K562 (cell line): ENCODE results near the gene S100A9. TPM values are rescaled to one million over a fixed set of nuclear protein-coding genes. Genes with fewer than 3 reads are reported as not detected.
A peak's percentile ranks its signal among the peaks of the same experiment; 100 is the strongest.

ENCODE experiments used
- ATAC-seq: fragments of 200-7000 bp; cut with Tn5 transposase; 3 replicates; pipeline ENCODE4 v1.9.1; 2020; ENCODE audit warnings: moderate library complexity
- BruUV-seq: library from RNA; stranded (reverse); fragments of 400-500 nt; replicated peaks from 2 replicates; lab custom pipeline; 2021; lab: Mats Ljungman, UMichigan
- CTCF ChIA-PET: fragments of 300-600 bp; formaldehyde crosslinking; extraction: SDS; loops from one replicate; lab custom pipeline; 2021; ENCODE audit warnings: low intra/inter-chr PET ratio; lab: Yijun Ruan, JAX
- POLR2A ChIA-PET: fragments of 300-600, 350-650 bp; sonication (Branson Sonifier 250); formaldehyde crosslinking; extraction: SDS; loops from one replicate; lab custom pipeline; 2021; ENCODE audit warnings: antibody characterized with exemption, inconsistent platforms; lab: Yijun Ruan, JAX
- DNase-seq, 4 experiments: peaks; one replicate each; pipeline versions ENCODE4 v3.0.0 to v3.0.0-alpha.2; 2011 to 2018; ENCODE audit warnings: low spot score in 3 of 4, mixed read lengths in 3 of 4; ENCODE audit errors: extremely low read depth in 1 of 4
- FAIRE-seq: peaks from 2 replicates; lab custom pipeline; 2011; peaks lifted over from hg19 to GRCh38; lab: Jason Lieb, UNC
- H2AFZ ChIP-seq: 2 replicates; pipeline ENCODE4 v1.6.0; 2011; ENCODE audit warnings: low read depth, low read length, control low read depth, inconsistent platforms
- H3K27ac ChIP-seq: fragments of 200-600 bp; 3 replicates; pipeline ENCODE4 v1.8.0; 2011; ENCODE audit warnings: low read depth, mild to moderate bottlenecking, control low read depth, inconsistent platforms, low read length, moderate library complexity, mixed read lengths; ENCODE audit errors: extremely low read depth
- H3K27me3 ChIP-seq, 2 experiments: fragments of 300-600 bp in 1 of 2; 2 replicates in 1 of 2; 3 replicates in 1 of 2; pipeline versions ENCODE4 v1.6.0 to v1.8.0; 2011; ENCODE audit warnings: inconsistent platforms in 2 of 2, low read length in 2 of 2, mild to moderate bottlenecking in 1 of 2, mixed read lengths in 1 of 2, moderate library complexity in 1 of 2; ENCODE audit not compliant: control insufficient read depth in 2 of 2, insufficient read depth in 2 of 2
- H3K36me3 ChIP-seq: fragments of 300-600 bp; 3 replicates; pipeline ENCODE4 v1.8.0; 2011; ENCODE audit warnings: mild to moderate bottlenecking, low read length, inconsistent platforms; ENCODE audit not compliant: control insufficient read depth, insufficient read depth
- H3K4me1 ChIP-seq, 2 experiments: fragments of 200-600 bp in 1 of 2; replicated peaks in 1 of 2; 2 replicates in 1 of 2; 3 replicates in 1 of 2; pipeline versions ENCODE4 v1.5.1 to v1.8.0; 2011; ENCODE audit warnings: inconsistent platforms in 2 of 2, low read length in 2 of 2, mild to moderate bottlenecking in 1 of 2, mixed read lengths in 1 of 2, moderate library complexity in 1 of 2; ENCODE audit not compliant: control insufficient read depth in 2 of 2, insufficient read depth in 2 of 2
- H3K4me2 ChIP-seq: 2 replicates; pipeline ENCODE4 v1.6.1; 2011; ENCODE audit warnings: low read length, control low read depth, inconsistent platforms, mixed read lengths; ENCODE audit not compliant: insufficient read depth
- H3K4me3 ChIP-seq: fragments of 200-600 bp; sonication (generic), shearing (Covaris generic); 2 replicates; pipeline ENCODE4 v1.5.1; 2016; ENCODE audit warnings: control low read depth, inconsistent platforms
- H3K79me2 ChIP-seq: fragments of 200-600 bp; 3 replicates; pipeline ENCODE4 v1.8.0; 2011; ENCODE audit warnings: low read length, inconsistent platforms; ENCODE audit not compliant: control insufficient read depth, insufficient read depth
- H3K9ac ChIP-seq, 2 experiments: 2 replicates each; pipeline versions ENCODE4 v1.6.0 to v1.6.1; 2011; ENCODE audit warnings: low read depth in 2 of 2, low read length in 2 of 2, control low read depth in 1 of 2, inconsistent platforms in 1 of 2, mild to moderate bottlenecking in 1 of 2, mixed read lengths in 1 of 2; ENCODE audit not compliant: insufficient read depth in 1 of 2
- H3K9me1 ChIP-seq: one replicate; pipeline ENCODE4 v1.6.0; 2011; ENCODE audit warnings: inconsistent platforms, mild to moderate bottlenecking, low read length, moderate library complexity; ENCODE audit not compliant: control insufficient read depth, insufficient read depth
- H3K9me3 ChIP-seq: replicated peaks from 2 replicates; pipeline ENCODE4 v1.5.1; 2011; ENCODE audit warnings: low read depth, low read length, inconsistent platforms; ENCODE audit not compliant: control insufficient read depth, insufficient read depth
- H4K20me1 ChIP-seq: replicated peaks from 2 replicates; pipeline ENCODE4 v1.6.1; 2011; ENCODE audit warnings: low read length, inconsistent platforms, mixed read lengths; ENCODE audit not compliant: control insufficient read depth, insufficient read depth
- C11orf30 ChIP-seq: fragments of 450-650 bp; IDR thresholded peaks from 2 replicates; pipeline ENCODE4 v1.6.1; 2016; ENCODE audit warnings: low read depth, mild to moderate bottlenecking
- L3MBTL2 ChIP-seq: fragments of 450-650 bp; IDR thresholded peaks from 2 replicates; pipeline ENCODE4 v1.6.1; 2016; ENCODE audit warnings: mild to moderate bottlenecking, moderate library complexity
- TSC22D4 ChIP-seq: fragments of 450-650 bp; IDR thresholded peaks from 2 replicates; pipeline ENCODE4 v1.6.1; 2016; ENCODE audit warnings: missing genetic modification characterization, missing biosample characterization, control low read depth
- ZEB2 ChIP-seq: fragments of 450-650 bp; IDR thresholded peaks from 2 replicates; pipeline ENCODE4 v1.6.1; 2016
- ZNF316 ChIP-seq: fragments of 450-650 bp; IDR thresholded peaks from 2 replicates; pipeline ENCODE4 v1.6.1; 2016
- ZNF512 ChIP-seq: IDR thresholded peaks from 2 replicates; pipeline ENCODE4 v1.6.1; 2016; ENCODE audit warnings: missing genetic modification characterization, missing compliant biosample characterization
- WGBS: fragments of 100-300 bp; shearing (Covaris generic); methylation state at CpG from one replicate; pipeline ENCODE4 v1.1.6; 2016; ENCODE audit warnings: low coverage, mixed read lengths; ENCODE audit not compliant: insufficient coverage; ENCODE audit errors: missing lambda C conversion rate; 5-methylcytosine and 5-hydroxymethylcytosine counted together
- in situ Hi-C: fragments of 300-500 bp; cut with MboI; formaldehyde crosslinking; loops from 4 replicates; pipeline ENCODE4 v1.15.0; 2018; ENCODE audit warnings: inconsistent platforms, mixed read lengths
- intact Hi-C: fragments of 100-400 bp; cut with micrococcal nuclease; formaldehyde crosslinking; loops from 2 replicates; pipeline ENCODE4 v1.14.2; 2022
- polyA plus RNA-seq, 8 experiments: library from polyadenylated mRNA; depleted of rRNA in 4 of 8; stranded (reverse) in 5 of 8; unstranded in 3 of 8; fragments of >200 nt; fragmentation: Nextera tagmentation in 2 of 8; fragmentation: Illumina TruSeq in 1 of 8; extraction: Ambion mirVana in 2 of 8; extraction: Trizol in 1 of 8; gene quantifications; 2 replicates each; pipeline versions ENCODE4 v1.2.1 to v1.2.3, GENCODE V29; 2011 to 2014; ENCODE audit warnings: inconsistent platforms in 1 of 8, missing spikeins in 1 of 8
- total RNA-seq, 7 experiments: library from RNA; depleted of rRNA in 6 of 7; stranded (reverse); fragments of >200 nt in 6 of 7; fragmentation: Illumina TruSeq in 2 of 7; extraction: Trizol in 2 of 7; gene quantifications; 2 replicates each; pipeline versions ENCODE4 v1.2.1 to v1.2.3, GENCODE V29; 2011 to 2021; ENCODE audit warnings: low replicate concordance in 1 of 7

The S100A9 gene
- total and polyA plus RNA-seq, 9 of the 15 experiments (the other 6 are each of a cell fraction or from before 2014, with no cell fraction given), result 0.80 TPM; not detected in 8

GRCh38 chr1:153350321-153350957, 7.2 kb upstream of the S100A9 start:
- WGBS, result 0% methylated on average over 1 of the region's 1 CpG
- Histone ChIP-seq H3K36me3 (no peaks in the 10 kb centered on the region), H3K9me1 (no peaks in the 10 kb centered on the region), H3K4me2 (no peak overlapping the region), H3K9me3 (no peaks in the 10 kb centered on the region), H4K20me1 (peaks cover 3% of the 10 kb centered on the region; the same call in 1 of the 2 replicates), H3K4me3 (no peak overlapping the region), H3K27me3 (peaks cover 3 to 15% of the 10 kb centered on the region in 2 experiments; a peak in 3 of 5 replicates), H3K9ac (no peak overlapping the region), H3K27ac (no peak overlapping the region), H2AFZ (0 out of 2 replicates have a peak overlapping the region, but pooled peaks have one; percentile 44), H3K79me2 (no peaks in the 10 kb centered on the region), H3K4me1 (peaks cover under 1 to 5% of the 10 kb centered on the region in 2 experiments; a peak in 3 of 5 replicates)
- no TSS peak for BruUV-seq
- FAIRE-seq (no peak), DNase-seq (no peak), ATAC-seq (no peak)
- intact Hi-C loops (loop anchor here (10.0 kb wide), 2 partner anchors 414 to 634 kb away; partner anchors contain the start of gene RAB13), in situ Hi-C loops (loop anchor here (5.0 to 10.0 kb wide), 2 partner anchors 157 to 404 kb away; no protein-coding TSS in a partner anchor)
- POLR2A ChIA-PET, result interaction anchor here (2.6 kb wide), 1 partner anchor 145 kb away, joined by 9 read pairs; no protein-coding TSS in a partner anchor
- CTCF ChIA-PET, result interaction anchor here (0.6 kb wide), 1 partner anchor 26 kb away, joined by 3 read pairs; no protein-coding TSS in a partner anchor
- TF ChIP-seq L3MBTL2 (peak; percentile 43; the same call in 1 of the 2 replicates), C11orf30 (0 out of 2 replicates have a peak, but pooled peaks have one; percentile 14), TSC22D4 (tag) (no peak), ZEB2 (no peak), ZNF316 (peak; percentile 52), ZNF512 (peak; percentile 95)
